MM.1S (cell line): Measurements from ENCODE around the gene TRPV2.

Experiments
- DNase-seq: peaks from one replicate; pipeline ENCODE4 v3.0.0-alpha.2; 2015
- H2AFZ ChIP-seq: fragments of 300-600 bp; sonication (generic); 2 replicates; pipeline ENCODE4 v1.6.0; 2016; ENCODE audit warnings: antibody characterized with exemption, low read length
- H3F3A ChIP-seq: fragments of 300-600 bp; sonication (generic); 2 replicates; pipeline ENCODE4 v1.6.1; 2016; ENCODE audit warnings: mild to moderate bottlenecking, antibody characterized with exemption, low read length, moderate library complexity, mixed read lengths; ENCODE audit not compliant: insufficient read depth
- H3K27ac ChIP-seq: fragments of 300-600 bp; sonication (generic); 2 replicates; pipeline ENCODE4 v1.5.1; 2016; ENCODE audit warnings: mild to moderate bottlenecking, low read length
- H3K27me3 ChIP-seq: fragments of 300-600 bp; sonication (generic); replicated peaks from 2 replicates; pipeline ENCODE4 v1.6.0; 2016; ENCODE audit warnings: low read length; ENCODE audit not compliant: insufficient read depth
- H3K36me3 ChIP-seq: fragments of 300-600 bp; sonication (generic); replicated peaks from 2 replicates; pipeline ENCODE4 v1.6.1; 2016; ENCODE audit warnings: mild to moderate bottlenecking, low read length, mixed read lengths; ENCODE audit not compliant: insufficient read depth
- H3K4me1 ChIP-seq: fragments of 300-600 bp; sonication (generic); 2 replicates; pipeline ENCODE4 v1.6.1; 2016; ENCODE audit warnings: low read length, mixed read lengths
- H3K4me2 ChIP-seq: fragments of 300-600 bp; sonication (generic); 2 replicates; pipeline ENCODE4 v1.6.0; 2016; ENCODE audit warnings: low read depth, low read length
- H3K4me3 ChIP-seq: fragments of 300-600 bp; sonication (generic); 2 replicates; pipeline ENCODE4 v1.5.1; 2016; ENCODE audit warnings: low read length, mixed read lengths
- H3K79me2 ChIP-seq: fragments of 300-600 bp; sonication (generic); 2 replicates; pipeline ENCODE4 v1.6.1; 2016; ENCODE audit warnings: mixed run types, low read length, mixed read lengths
- H3K9ac ChIP-seq: fragments of 300-600 bp; sonication (generic); 2 replicates; pipeline ENCODE4 v1.6.1; 2016; ENCODE audit warnings: low read length, mixed read lengths
- H3K9me2 ChIP-seq: fragments of 300-600 bp; sonication (generic); replicated peaks from 2 replicates; pipeline ENCODE4 v1.6.1; 2016; ENCODE audit warnings: mild to moderate bottlenecking, low read length, mixed read lengths; ENCODE audit not compliant: insufficient read depth
- H3K9me3 ChIP-seq: fragments of 300-600 bp; sonication (generic); replicated peaks from 2 replicates; pipeline ENCODE4 v1.6.1; 2016; ENCODE audit warnings: mild to moderate bottlenecking, low read length, mixed read lengths; ENCODE audit not compliant: insufficient read depth
- H4K20me1 ChIP-seq: fragments of 300-600 bp; sonication (generic); 2 replicates; pipeline ENCODE4 v1.6.1; 2016; ENCODE audit warnings: mild to moderate bottlenecking, low read length, moderate library complexity, mixed read lengths; ENCODE audit not compliant: insufficient read depth
- EZH2 ChIP-seq: fragments of 300-600 bp; sonication (generic); optimal IDR thresholded peaks from 2 replicates; pipeline ENCODE3; 2017; ENCODE audit warnings: low read depth, mild to moderate bottlenecking, antibody characterized with exemption, low read length, mixed read lengths
- EZH2phosphoT487 ChIP-seq: fragments of 300-600 bp; sonication (generic); IDR thresholded peaks from 2 replicates; pipeline ENCODE4 v1.6.1; 2018; ENCODE audit warnings: antibody characterized with exemption, low read length
- TF ChIP-seq, protein P1 (sequence below): fragments of 300-600 bp; sonication (generic); IDR thresholded peaks from 2 replicates; pipeline ENCODE4 v1.5.1; 2016; ENCODE audit warnings: antibody characterized with exemption, low read length, mixed read lengths

The TRPV2 gene

DNA sequence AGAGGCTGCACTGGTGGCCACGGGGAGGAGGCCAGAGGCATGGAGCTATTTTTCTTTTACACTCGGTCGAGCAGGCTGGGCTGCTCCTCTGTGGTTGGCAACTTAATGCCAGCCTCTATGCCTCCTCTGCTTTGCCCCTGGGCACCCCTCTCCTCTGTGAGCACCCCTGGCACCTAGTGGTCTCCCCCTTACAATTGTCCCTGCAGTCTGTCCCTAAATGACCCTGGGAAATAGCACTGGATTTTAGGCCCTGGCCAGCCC, 49.6 kb downstream of the TRPV2 start:
- TF ChIP-seq, protein P1, sequence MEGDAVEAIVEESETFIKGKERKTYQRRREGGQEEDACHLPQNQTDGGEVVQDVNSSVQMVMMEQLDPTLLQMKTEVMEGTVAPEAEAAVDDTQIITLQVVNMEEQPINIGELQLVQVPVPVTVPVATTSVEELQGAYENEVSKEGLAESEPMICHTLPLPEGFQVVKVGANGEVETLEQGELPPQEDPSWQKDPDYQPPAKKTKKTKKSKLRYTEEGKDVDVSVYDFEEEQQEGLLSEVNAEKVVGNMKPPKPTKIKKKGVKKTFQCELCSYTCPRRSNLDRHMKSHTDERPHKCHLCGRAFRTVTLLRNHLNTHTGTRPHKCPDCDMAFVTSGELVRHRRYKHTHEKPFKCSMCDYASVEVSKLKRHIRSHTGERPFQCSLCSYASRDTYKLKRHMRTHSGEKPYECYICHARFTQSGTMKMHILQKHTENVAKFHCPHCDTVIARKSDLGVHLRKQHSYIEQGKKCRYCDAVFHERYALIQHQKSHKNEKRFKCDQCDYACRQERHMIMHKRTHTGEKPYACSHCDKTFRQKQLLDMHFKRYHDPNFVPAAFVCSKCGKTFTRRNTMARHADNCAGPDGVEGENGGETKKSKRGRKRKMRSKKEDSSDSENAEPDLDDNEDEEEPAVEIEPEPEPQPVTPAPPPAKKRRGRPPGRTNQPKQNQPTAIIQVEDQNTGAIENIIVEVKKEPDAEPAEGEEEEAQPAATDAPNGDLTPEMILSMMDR, result no peak
- no peak for TF ChIP-seq EZH2phosphoT487
- no peak for TF ChIP-seq EZH2
- no peaks in the 10 kb centered on the region for H4K20me1 ChIP-seq
- no peaks in the 10 kb centered on the region for H3F3A ChIP-seq
- H3K4me1 ChIP-seq, result no peaks in the 10 kb centered on the region
- no peak overlapping the region for H3K4me3 ChIP-seq
- no peaks in the 10 kb centered on the region for H3K27me3 ChIP-seq
- no peak overlapping the region for H3K4me2 ChIP-seq
- H3K79me2 ChIP-seq, result no peaks in the 10 kb centered on the region
- H3K36me3 ChIP-seq, result no peaks in the 10 kb centered on the region
- no peaks in the 10 kb centered on the region for H3K9me2 ChIP-seq
- no peak overlapping the region for H3K27ac ChIP-seq
- DNase-seq, result no peak
- H3K9ac ChIP-seq, result no peak overlapping the region
- H2AFZ ChIP-seq, result no peak overlapping the region
- H3K9me3 ChIP-seq, result no peaks in the 10 kb centered on the region

DNA sequence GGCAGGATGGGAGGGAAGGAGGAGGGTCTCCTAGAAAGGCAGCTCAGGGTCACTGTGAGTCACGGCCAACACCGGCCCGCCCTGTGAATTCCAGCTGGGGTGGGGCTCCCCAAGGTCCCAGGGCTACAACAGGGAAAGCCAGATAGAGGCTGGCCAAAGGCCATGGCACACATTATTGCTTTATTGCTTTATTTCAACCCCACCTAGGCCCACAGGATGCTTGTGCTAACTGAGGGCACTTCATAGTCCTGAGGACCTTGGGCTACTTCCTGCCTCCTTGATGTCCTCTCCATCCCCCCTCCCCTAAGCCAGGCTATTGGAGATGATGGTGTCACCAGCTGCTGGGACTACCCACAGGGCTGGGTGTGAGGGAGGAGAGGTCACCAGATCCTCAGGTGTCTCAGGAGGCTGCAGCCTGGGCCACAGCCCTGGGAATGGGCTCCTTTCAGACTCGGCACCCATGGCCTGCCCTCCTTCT, 50.5 kb downstream of the TRPV2 start:
- Histone ChIP-seq H2AFZ (no peak overlapping the region), H3K4me1 (no peaks in the 10 kb centered on the region), H3K79me2 (no peaks in the 10 kb centered on the region), H3K4me2 (no peak overlapping the region), H3K9me2 (no peaks in the 10 kb centered on the region), H4K20me1 (no peaks in the 10 kb centered on the region), H3K9me3 (no peaks in the 10 kb centered on the region), H3K27ac (no peak overlapping the region), H3K27me3 (no peaks in the 10 kb centered on the region), H3K4me3 (no peak overlapping the region), H3K36me3 (no peaks in the 10 kb centered on the region), H3F3A (no peaks in the 10 kb centered on the region), H3K9ac (no peak overlapping the region)
- TF ChIP-seq, protein P1, result no peak
- TF ChIP-seq EZH2phosphoT487, result no peak
- no peak for DNase-seq

DNA sequence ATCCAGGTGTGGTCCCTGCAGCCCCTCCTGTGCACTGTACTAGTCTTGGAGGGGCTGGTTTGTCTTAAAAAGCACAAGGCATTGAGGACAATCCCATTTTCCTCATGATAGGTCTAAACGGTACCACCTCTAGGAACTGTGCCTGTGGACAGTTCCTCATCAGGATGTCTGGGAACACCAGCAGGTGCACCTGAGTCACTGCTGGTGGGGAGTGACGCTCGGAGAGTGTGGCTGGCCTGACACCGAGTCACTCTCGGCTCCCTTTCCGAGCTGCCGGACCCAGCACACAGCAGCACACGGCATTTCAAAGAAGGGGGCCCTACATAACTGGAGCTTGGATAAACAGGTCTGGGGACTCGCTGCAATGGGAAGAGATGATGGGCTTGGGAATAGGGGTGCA, 51.0 kb downstream of the TRPV2 start:
- Histone ChIP-seq H3K27me3 (no peaks in the 10 kb centered on the region), H3K4me2 (no peak overlapping the region), H3K9me2 (no peaks in the 10 kb centered on the region), H3K4me3 (no peak overlapping the region), H3K27ac (no peak overlapping the region), H3K9ac (no peak overlapping the region), H3K9me3 (no peaks in the 10 kb centered on the region), H3K79me2 (no peaks in the 10 kb centered on the region), H3K4me1 (no peaks in the 10 kb centered on the region), H3K36me3 (no peaks in the 10 kb centered on the region), H4K20me1 (no peaks in the 10 kb centered on the region), H3F3A (no peaks in the 10 kb centered on the region), H2AFZ (no peak overlapping the region)
- no peak for TF ChIP-seq EZH2phosphoT487
- TF ChIP-seq, protein P1, result no peak
- no peak for TF ChIP-seq EZH2
- DNase-seq, result no peak

DNA sequence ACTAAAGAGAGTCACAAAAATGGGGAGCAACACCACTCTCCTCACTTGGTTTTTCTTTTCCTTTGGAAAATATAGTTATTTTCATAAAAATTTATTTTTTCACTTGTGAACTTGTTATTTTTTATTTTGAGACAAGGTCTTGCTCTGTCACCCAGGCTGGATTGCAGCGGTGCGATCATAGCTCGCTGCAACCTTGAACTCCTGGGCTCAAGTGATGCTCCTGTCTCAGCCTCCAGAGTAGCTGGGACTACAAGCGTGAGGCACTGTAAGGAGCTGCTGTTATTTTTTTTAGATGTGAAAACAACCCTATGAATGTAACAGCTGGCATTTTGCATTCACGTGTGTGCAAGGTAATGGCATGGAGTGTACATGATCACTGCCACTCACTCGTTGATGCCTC, 51.7 kb downstream of the TRPV2 start:
- Histone ChIP-seq H3K27me3 (no peaks in the 10 kb centered on the region), H3K9ac (no peak overlapping the region), H3K79me2 (no peaks in the 10 kb centered on the region), H3K27ac (no peak overlapping the region), H3F3A (no peaks in the 10 kb centered on the region), H4K20me1 (no peaks in the 10 kb centered on the region), H3K4me2 (no peak overlapping the region), H2AFZ (no peak overlapping the region), H3K9me3 (no peaks in the 10 kb centered on the region), H3K9me2 (no peaks in the 10 kb centered on the region), H3K4me1 (no peaks in the 10 kb centered on the region), H3K4me3 (no peak overlapping the region), H3K36me3 (no peaks in the 10 kb centered on the region)
- TF ChIP-seq EZH2phosphoT487 (no peak), EZH2 (no peak)
- TF ChIP-seq, protein P1, result no peak
- DNase-seq, result no peak
